GM23338 (cell line): ENCODE results near the gene MAP3K13. TPM values are rescaled to one million over a fixed set of nuclear protein-coding genes. Genes with fewer than 3 reads are reported as not detected.

Experiments used
- ATAC-seq: fragments of 200-7000 bp; cut with Tn5 transposase; 3 replicates; pipeline ENCODE4 v1.9.1; 2020
- DNase-seq: peaks from one replicate; pipeline ENCODE4 v3.0.0-alpha.2; 2015; ENCODE audit warnings: low spot score
- H2AFZ ChIP-seq: fragments of 200-600 bp; sonication (generic); 2 replicates; pipeline ENCODE4 v1.8.0; 2016; ENCODE audit warnings: antibody characterized with exemption, mild to moderate bottlenecking, moderate library complexity
- H3F3A ChIP-seq: fragments of 200-600 bp; sonication (generic); replicated peaks from 2 replicates; pipeline ENCODE4 v1.8.0; 2017; ENCODE audit warnings: antibody characterized with exemption, mixed run types, low read depth
- H3K27ac ChIP-seq: fragments of 200-600 bp; sonication (generic); 2 replicates; pipeline ENCODE4 v1.6.1; 2016; ENCODE audit warnings: low read depth
- H3K27me3 ChIP-seq: fragments of 200-600 bp; sonication (generic); 2 replicates; pipeline ENCODE4 v1.8.0; 2016; ENCODE audit warnings: mild to moderate bottlenecking, mixed run types, moderate library complexity; ENCODE audit not compliant: insufficient read depth
- H3K36me3 ChIP-seq: fragments of 200-600 bp; sonication (generic); 2 replicates; pipeline ENCODE4 v1.8.0; 2016; ENCODE audit warnings: mild to moderate bottlenecking; ENCODE audit not compliant: insufficient read depth
- H3K4me1 ChIP-seq: fragments of 200-600 bp; sonication (generic); 2 replicates; pipeline ENCODE4 v1.8.0; 2016; ENCODE audit warnings: mild to moderate bottlenecking, moderate library complexity; ENCODE audit not compliant: insufficient read depth
- H3K4me2 ChIP-seq: fragments of 200-600 bp; sonication (generic); 2 replicates; pipeline ENCODE4 v1.7.1; 2017; ENCODE audit warnings: mixed run types
- H3K4me3 ChIP-seq: fragments of 200-600 bp; sonication (generic); 2 replicates; pipeline ENCODE4 v1.6.1; 2016; ENCODE audit warnings: mixed run types
- H3K79me2 ChIP-seq: fragments of 200-600 bp; sonication (generic); replicated peaks from 2 replicates; pipeline ENCODE4 v1.8.0; 2017; ENCODE audit warnings: mild to moderate bottlenecking; ENCODE audit not compliant: insufficient read depth
- H3K9me2 ChIP-seq: fragments of 200-600 bp; sonication (generic); 2 replicates; pipeline ENCODE4 v1.8.0; 2017; ENCODE audit not compliant: insufficient read depth
- H4K20me1 ChIP-seq: fragments of 200-600 bp; sonication (generic); replicated peaks from 2 replicates; pipeline ENCODE4 v1.8.0; 2017; ENCODE audit warnings: mild to moderate bottlenecking; ENCODE audit not compliant: insufficient read depth
- H3K27ac Mint-ChIP-seq: 2 replicates; pipeline ENCODE4 v1.8.0; 2020; ENCODE audit warnings: inconsistent platforms, mild to moderate bottlenecking, moderate library complexity, mixed read lengths
- H3K27me3 Mint-ChIP-seq: 3 replicates; pipeline ENCODE4 v1.8.0; 2022; ENCODE audit warnings: low read depth, mild to moderate bottlenecking, moderate library complexity, mixed read lengths, inconsistent platforms; ENCODE audit not compliant: insufficient read depth, poor library complexity
- H3K36me3 Mint-ChIP-seq: 3 replicates; pipeline ENCODE4 v1.8.0; 2021; ENCODE audit warnings: low read depth, mild to moderate bottlenecking, inconsistent platforms, moderate library complexity, mixed read lengths
- H3K4me1 Mint-ChIP-seq: 3 replicates; pipeline ENCODE4 v1.8.0; 2020; ENCODE audit warnings: mild to moderate bottlenecking, inconsistent platforms, mixed read lengths
- H3K4me3 Mint-ChIP-seq: 3 replicates; pipeline ENCODE4 v1.8.0; 2021; ENCODE audit warnings: moderate library complexity, mild to moderate bottlenecking, inconsistent platforms, mixed read lengths
- H3K9me3 Mint-ChIP-seq: 3 replicates; pipeline ENCODE4 v1.8.0; 2020; ENCODE audit warnings: moderate library complexity, mild to moderate bottlenecking, inconsistent platforms, mixed read lengths
- EZH2 ChIP-seq: fragments of 200-600 bp; sonication (generic); IDR thresholded peaks from one replicate; pipeline ENCODE4 v1.8.0; 2017; ENCODE audit warnings: antibody characterized with exemption, mild to moderate bottlenecking, low read depth; ENCODE audit not compliant: unreplicated experiment
- NANOG ChIP-seq: IDR thresholded peaks from 2 replicates; pipeline ENCODE4 v1.6.1; 2016; ENCODE audit warnings: antibody characterized with exemption, borderline replicate concordance
- ZNF462 ChIP-seq: fragments of 250-450 bp; sonication (Bioruptor Pico); IDR thresholded peaks from 2 replicates; pipeline ENCODE4 v1.5.0; 2020; ENCODE audit warnings: mild to moderate bottlenecking, moderate library complexity
- polyA plus RNA-seq: library from polyadenylated mRNA; unstranded; fragments of >200 nt; fragmentation: Nextera tagmentation; extraction: Ambion mirVana; gene quantifications from 2 replicates; pipeline ENCODE4 v1.2.1, GENCODE V29; 2016
- total RNA-seq: library from RNA; depleted of rRNA; stranded (reverse); fragments of >200 nt; shearing (Covaris generic); gene quantifications from 2 replicates; pipeline ENCODE4 v1.2.3, GENCODE V29; 2014

Gene MAP3K13
- total and polyA plus RNA-seq, 2 experiments from 2014 or later: 10.7 to 129 TPM

DNA sequence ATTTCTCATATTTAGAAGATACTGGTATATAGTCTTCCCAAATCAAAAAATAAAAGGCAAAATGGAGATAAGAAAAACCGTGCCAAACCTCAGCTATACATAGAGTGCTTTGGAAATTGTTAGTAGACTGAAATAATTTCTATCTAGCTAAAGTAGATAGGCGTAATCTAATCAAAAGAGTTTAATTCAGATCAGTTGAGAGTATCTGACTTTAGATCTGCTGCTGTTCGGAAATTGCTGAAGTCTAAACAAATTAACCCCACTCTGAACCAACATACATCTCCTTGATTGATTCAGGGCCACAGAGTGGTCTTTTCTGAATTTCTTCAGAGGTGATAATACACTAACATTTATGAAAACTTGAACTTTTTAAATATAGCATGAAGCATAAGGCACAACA lies 40.1 kb downstream of the MAP3K13 start (continued):
- no peak for TF ChIP-seq ZNF462

- ATAC-seq: no peak
- TF ChIP-seq EZH2: no peak
Measured at GRCh38 chr3:185405243-185405642, 42.3 kb downstream of the MAP3K13 start.

DNA sequence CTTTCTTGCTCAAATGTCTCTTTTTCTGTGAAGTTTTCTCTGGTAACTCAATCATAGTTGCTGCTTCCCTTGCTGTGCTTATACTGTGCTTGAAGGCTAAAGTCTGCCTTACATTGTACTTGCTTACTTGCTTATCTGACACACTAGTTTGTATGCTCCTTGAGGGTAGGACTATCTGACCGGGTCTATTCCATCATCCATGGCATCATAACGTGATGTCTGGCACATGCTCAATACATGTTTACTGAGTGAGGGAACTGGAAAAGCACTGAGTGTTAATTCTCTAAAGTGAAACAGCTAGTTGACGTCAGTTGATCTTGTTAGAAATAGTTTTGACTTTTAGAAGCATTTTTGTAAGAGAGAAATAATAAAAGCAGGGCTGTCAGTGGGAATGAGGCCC lies 42.7 kb downstream of the MAP3K13 start:
- H3K36me3 ChIP-seq: no peaks in the 10 kb centered on the region
- no peaks in the 10 kb centered on the region for H3F3A ChIP-seq
- H3K4me2 ChIP-seq: no peak overlapping the region
- H3K36me3 Mint-ChIP-seq: no peaks in the 10 kb centered on the region
- H3K79me2 ChIP-seq: no peaks in the 10 kb centered on the region
- H4K20me1 ChIP-seq: no peaks in the 10 kb centered on the region
- no peaks in the 10 kb centered on the region for H3K27me3 ChIP-seq
- no peaks in the 10 kb centered on the region for H3K4me1 ChIP-seq
- no peak overlapping the region for H3K4me3 ChIP-seq
- H3K27ac ChIP-seq: no peak overlapping the region
- peaks cover 2% of the 10 kb centered on the region; the same call in 2 of the 3 replicates for H3K4me1 Mint-ChIP-seq
- DNase-seq: no peak
- H3K27ac Mint-ChIP-seq: no peak overlapping the region
- ATAC-seq: no peak
- no peaks in the 10 kb centered on the region for H3K9me3 Mint-ChIP-seq
- H3K9me2 ChIP-seq: no peaks in the 10 kb centered on the region
- H2AFZ ChIP-seq: no peak overlapping the region
- no peak overlapping the region for H3K4me3 Mint-ChIP-seq
- H3K27me3 Mint-ChIP-seq: no peaks in the 10 kb centered on the region
- TF ChIP-seq ZNF462 (no peak), EZH2 (no peak), NANOG (no peak)

More at GRCh38 chr3:185405243-185405642, 42.3 kb downstream of the MAP3K13 start:
- no peak overlapping the region for H3K4me3 Mint-ChIP-seq
- Histone ChIP-seq H3K27me3 (no peaks in the 10 kb centered on the region), H3F3A (no peaks in the 10 kb centered on the region), H3K79me2 (no peaks in the 10 kb centered on the region), H3K9me2 (no peaks in the 10 kb centered on the region), H3K4me2 (no peak overlapping the region), H3K4me1 (peaks cover 4% of the 10 kb centered on the region; the same call in 1 of the 2 replicates), H3K36me3 (no peaks in the 10 kb centered on the region), H4K20me1 (no peaks in the 10 kb centered on the region), H3K27ac (no peak overlapping the region), H3K4me3 (no peak overlapping the region), H2AFZ (no peak overlapping the region)
- peaks cover 2% of the 10 kb centered on the region; the same call in 2 of the 3 replicates for H3K4me1 Mint-ChIP-seq
- no peak overlapping the region for H3K27ac Mint-ChIP-seq
- H3K9me3 Mint-ChIP-seq: no peaks in the 10 kb centered on the region
- H3K27me3 Mint-ChIP-seq: no peaks in the 10 kb centered on the region
- no peaks in the 10 kb centered on the region for H3K36me3 Mint-ChIP-seq
- no peak for DNase-seq
